GM18909 (cell line): ENCODE results near the gene HEYL.

ENCODE experiments used
- ATAC-seq: cut with Tn5 transposase; IDR thresholded peaks from one replicate; pipeline ENCODE4 v1.9.1; 2021; ENCODE audit warnings: mild to moderate bottlenecking; ENCODE audit not compliant: unreplicated experiment, poor library complexity

The HEYL gene

DNA sequence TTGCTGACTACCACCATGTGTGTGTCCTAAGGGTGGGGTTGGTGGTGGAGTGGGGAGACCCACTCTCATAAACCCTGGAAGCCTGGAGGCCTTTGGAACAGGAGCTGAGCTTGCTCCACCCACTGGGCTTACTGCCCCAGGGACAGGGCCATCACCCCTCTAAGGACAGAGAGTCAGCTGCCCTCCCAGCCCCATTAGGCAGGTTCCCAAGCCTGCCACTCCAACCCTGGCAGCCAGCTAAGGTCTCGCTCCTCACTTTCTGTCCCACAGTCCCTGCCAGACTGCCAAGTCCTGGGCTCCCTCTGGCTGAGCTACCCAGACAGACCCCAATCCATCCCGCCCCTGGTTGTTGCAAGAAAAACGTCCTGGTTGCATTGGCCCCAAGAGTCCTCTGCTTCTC, 28.7 kb upstream of the HEYL start:
- ATAC-seq = no peak

DNA sequence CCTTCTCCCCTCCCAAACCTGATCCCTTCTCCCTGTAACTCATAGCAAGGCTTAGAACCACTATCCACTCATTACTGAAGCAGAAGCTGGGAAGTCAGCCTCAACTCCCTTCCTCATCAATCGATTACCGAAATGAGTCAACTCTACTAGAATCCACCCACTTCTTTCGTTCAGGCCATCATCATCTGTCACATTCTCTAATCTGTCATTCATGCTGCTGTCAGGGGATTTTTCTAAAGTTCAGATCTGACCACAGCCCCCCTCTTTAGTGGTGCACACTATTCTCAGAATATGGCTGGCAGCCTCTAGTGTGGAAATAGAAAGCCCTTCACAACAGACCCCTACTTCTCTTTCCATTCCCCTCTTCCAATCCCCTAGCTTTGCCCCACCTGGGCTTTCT, 27.3 kb upstream of the HEYL start:
- peak; percentile 87 for ATAC-seq

DNA sequence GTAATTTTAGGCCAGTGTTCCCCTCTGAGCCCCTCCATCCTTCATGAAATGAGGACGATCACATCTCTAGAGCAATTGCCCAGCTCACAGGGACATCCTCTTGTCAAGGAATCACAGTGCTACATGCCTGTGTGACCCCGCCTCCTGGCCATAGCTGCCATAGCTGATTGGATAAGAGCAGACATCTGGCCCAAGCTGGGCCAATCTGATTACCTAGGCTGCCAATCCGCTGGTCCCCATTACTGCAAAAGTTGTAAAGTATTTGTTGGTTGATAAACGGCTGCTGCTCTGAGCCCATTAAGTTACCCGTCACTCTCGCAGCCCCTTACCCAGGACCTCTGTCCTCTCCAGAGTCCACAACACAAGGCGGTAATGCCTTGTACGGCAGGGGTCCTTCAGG, 24.1 kb upstream of the HEYL start:
- ATAC-seq = no peak

DNA sequence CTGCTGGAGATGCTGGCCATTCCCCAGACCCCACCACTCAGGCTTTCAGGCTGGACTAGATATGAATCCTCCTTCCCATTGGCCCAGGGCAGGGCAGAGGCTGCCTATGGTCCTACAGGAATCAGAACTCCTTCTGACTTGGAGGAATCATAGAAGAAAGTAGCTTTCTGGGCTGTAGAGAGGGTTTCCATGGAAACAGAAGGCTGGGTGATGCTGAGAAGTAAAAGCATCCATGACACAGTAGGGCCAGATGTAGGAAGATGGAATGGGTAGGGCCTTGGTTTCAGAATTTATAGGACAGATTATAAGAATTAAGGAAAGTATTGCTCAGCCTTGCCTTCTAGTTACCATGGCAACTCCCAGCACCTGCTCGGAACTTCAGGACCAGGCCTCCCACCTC, 23.4 kb upstream of the HEYL start:
- no peak for ATAC-seq

DNA sequence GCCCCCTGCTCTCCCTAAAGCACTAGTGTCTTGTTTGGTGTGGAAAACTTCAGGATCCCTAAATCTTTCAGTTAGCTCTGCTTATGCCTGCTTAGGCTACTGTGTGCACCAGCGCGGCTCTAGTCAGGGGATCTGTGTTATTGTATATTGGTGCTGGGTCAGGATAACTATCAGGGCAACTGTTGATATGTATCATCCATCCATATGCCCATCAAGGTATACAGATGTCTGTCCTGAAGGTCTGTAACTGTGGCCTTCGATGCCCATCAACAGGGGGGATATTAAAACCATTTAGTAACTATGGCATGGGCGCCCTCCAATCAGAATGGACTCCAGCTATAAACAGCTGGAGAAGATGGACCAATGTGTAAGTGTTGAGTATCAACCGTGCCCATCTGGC, 20.1 kb upstream of the HEYL start:
- no peak for ATAC-seq

DNA sequence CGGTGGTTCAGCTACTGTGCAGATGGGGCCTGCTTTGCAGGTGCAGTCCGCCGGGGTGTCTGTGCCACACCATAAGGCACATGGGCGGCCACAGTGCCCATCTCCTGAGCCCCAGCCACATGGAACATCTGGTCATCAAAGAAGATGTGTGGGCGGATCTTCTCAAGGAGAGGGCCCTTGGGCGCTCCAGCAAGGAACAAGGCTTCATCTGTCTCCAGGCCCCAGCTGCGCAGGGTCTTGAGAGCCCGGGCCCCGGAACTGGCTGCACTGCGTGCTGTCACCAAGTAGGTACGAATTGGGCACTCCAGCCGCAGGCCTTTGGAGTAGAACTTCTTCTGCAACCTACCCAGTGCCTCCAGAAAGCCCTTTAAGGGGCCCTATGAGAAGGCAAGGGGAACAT, 19.7 kb upstream of the HEYL start:
- ATAC-seq = no peak

DNA sequence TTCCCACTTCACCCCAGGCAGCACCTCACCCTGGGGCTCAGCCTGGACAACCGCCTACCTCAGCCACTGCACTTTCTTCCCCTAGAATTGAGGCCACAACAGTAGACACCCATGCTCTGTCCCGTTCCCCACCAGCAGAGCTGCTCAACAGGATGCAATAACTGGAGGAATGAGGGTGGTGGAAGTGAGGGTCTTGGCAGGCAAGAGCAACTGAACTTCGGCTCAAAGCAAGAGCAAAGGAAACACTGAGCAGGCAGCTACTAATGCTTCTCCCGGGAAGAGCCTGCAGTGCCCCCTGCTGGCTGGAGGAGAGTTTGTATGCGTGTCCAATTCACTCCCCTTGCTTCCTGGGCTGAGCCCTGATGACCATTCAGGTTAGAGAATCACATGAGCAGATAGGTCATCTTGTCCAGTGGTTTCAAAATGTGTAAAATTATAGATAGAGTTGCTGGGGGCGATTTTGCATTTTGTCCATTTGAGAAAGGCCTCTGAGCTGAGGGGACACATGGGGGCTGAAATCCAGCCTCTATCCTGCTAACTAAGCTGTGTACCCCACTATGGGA, 18.6 kb upstream of the HEYL start:
- peak; percentile 53 for ATAC-seq

DNA sequence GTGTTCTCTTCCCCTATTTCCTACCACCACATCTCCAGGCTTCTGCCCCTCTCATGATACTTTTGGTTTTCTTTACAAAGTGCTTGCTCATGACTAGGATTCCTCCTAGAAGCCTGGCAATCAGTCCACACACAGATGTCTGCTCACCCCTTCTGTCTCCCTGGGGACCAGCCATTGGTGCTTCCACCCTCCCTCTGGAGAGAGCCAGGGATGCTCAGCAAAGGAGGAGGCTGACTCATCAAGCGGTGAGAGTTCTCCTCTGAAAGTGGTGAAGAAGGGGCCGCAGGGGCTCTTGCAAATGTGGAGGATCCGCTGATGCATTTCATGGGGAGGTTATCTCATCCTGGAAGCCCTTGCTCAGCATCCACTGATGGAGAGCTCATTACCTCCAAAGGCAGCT, 18.0 kb upstream of the HEYL start:
- no peak for ATAC-seq

DNA sequence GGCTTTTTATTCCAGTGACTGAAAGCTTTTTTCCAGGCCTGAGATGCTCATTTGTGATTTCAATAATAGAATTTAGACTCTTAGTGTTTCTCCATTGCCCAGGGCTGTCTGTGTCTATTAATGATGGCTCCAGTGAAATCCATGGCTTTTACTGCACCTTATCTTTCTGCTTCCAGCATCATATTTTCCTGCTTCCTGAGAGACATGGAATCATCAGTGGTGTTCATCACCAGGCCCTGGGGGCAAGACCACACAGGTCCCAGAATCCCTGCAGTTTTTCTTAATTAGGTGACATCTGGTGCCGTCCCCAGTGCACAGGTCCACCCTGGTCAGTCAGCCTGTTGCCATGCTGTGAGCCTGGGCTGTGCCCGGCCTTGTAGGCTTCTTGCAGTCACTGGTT, 16.9 kb upstream of the HEYL start:
- no peak for ATAC-seq

DNA sequence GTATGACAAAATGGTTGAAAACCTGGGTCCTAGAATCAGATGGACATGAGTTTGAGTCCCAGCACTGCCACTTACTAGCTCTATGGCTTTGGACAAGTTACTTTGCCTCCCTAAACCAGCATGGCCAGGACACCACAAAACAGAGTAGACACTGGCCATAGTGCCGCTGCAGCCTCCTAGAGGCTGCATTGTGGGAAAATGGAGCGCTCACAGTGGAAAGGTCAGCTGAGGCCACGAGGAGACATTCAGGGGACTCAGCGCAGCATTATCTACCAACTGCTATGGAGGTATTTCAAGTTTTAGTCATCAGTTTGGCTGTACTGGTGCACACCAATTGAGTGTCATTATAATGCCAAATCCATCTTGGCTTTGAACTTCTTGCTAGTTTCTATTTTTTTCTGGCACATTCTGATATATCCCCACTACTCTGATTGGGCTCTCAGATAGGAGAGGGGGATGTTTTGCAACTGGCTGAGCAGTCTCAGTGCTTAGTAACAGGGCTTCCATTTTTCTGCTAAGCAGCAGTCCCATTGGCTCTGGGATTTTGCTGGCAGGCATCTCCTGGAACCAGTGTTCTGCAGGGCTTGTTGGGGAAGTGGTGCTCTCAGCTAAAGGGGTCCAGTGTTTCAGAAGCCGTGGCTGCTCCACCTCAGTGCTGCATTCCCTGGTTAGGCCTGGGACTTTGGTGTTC, 16.3 kb upstream of the HEYL start:
- no peak for ATAC-seq

DNA sequence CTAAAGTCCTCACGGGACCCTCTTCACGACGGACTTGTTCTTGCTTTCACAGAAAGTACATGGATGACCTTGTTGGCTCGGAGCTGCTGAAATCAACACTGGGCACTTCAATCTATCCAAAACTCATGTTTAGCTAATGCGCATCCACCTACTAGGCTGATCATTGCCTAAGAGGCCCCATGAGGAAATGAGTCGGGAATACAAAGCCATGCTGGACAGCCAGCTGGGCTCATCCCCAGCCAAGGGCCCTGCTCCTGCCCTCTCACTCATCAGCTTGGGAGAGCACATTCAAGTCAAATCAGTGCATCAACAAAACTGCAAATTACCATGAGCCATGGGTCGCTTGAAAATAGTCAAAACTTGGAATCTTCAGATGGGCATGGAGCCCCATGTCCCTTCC, 14.8 kb upstream of the HEYL start:
- no peak for ATAC-seq

DNA sequence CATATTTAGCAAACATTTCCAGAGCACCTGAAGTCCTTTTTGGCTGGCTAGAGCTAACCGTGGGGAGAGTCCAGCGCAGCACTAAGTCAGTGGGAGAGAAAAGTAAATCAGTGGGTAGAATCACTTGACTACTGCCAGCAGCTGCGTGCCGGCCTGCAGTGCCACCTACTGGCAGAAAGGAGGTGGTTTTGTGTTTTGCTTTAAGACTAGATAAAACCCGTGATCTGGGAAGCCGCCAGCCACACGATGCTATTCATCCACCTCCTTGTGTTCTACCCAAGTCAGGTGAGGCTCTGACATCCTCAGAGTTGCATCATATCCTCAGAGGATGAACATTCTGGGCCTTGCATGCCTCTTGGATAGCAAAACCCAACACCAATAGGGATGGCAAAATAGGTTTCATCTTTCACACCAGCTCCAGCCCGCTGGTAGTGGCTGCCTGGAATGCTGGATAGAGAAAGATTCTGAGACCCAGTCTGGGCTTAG, 14.1 kb upstream of the HEYL start:
- no peak for ATAC-seq

DNA sequence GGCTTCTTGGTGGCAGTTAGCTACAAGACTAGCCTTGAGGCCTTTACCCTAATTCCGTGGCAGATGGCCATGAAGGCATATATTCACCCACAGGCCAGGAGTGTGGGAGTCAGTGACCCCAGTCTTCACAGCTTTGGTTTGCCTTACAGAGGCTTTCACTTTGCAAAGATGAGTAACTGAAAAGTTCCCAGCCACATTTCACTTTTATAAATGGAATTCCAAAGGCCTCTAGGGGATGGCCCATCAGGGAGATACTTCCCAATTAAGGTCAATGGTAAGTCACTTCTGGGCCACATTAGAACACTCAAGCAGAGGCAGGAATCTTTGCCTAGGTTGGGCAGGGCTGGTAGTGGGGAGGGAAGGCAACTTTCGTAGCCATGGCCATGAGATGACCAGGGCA, 13.1 kb upstream of the HEYL start:
- no peak for ATAC-seq

DNA sequence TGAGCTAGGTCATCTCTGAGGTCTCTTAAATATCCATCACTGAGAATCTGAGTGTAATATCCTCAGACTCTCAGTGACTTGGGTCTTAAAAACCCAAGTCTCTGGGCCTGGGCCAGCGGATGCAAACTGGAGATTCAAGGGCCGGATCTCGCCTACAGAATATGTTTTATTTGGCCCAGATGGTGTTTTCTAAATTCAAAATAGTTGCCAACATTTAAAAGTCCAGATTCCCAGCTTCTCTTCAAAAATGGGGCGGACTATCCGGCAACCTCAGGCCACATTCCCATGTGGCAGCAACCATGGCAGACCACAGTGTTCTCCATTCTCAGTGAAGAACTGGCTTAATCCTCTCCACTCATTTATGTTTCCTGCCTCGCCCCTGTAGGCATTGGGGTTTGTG, 12.7 kb upstream of the HEYL start:
- ATAC-seq = no peak

DNA sequence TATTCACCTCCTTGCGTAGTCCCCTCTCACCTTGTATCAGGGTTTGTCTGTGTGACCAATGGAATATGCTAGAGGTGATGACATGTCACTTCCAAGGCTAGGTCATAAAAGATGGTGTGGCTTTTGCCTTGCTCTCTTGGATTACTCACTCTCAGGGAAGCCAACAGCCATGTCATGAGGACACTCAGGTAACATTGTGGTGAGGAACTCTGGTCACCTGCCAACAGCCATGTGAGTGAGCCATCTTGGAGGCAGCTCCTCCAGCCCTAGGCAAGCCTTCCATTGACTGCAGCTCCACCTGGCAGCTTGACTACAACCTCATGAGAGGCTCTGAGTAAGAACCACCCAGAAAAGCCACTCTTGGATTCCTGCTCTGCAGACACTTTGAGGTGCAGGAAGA, 11.0 kb upstream of the HEYL start:
- no peak for ATAC-seq

DNA sequence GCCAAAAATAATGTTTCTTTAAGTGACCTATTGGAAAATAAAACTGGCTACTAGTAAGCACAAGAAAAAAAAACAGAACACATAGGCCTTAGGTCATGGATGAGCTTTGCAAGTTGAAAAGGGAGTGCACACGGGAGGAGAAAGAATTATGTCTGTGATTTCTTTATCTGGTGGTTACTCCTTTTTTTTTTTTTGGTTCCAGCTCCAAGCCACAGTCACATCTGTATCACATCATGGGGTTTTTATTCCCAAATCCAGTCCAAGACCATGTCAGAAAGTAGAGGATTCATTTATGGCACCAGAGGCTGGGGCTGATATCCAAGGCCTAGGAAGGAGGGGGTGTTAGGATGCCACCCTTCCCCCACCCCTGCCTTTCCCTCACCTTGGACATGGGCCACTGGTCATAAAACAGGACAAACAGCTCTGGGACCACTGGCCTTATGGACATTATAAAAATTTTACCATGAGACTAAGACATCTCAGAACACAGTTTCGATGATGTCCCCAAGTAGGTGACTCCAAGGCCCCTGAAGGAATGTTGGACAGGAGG, 10.3 kb upstream of the HEYL start:
- no peak for ATAC-seq

DNA sequence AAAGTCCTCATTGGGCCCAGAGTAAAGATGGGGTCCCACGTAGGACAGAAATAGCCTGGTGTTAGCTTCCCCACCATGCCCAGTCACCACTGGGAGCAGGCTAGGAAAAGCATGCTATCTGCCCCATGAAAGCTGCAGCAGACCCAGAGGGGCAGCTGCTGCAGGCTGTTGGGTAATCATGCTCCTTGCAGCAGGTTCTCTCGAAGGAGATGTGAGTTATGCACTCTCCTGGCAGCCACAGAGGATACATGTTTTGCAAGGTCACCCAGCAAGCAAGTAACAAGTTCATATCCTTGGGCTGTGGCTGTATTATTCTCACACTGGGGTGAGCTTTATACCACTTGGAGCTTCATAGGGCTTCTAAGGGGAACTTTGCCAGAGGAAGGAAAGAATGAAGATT, 9.1 kb upstream of the HEYL start:
- no peak for ATAC-seq

DNA sequence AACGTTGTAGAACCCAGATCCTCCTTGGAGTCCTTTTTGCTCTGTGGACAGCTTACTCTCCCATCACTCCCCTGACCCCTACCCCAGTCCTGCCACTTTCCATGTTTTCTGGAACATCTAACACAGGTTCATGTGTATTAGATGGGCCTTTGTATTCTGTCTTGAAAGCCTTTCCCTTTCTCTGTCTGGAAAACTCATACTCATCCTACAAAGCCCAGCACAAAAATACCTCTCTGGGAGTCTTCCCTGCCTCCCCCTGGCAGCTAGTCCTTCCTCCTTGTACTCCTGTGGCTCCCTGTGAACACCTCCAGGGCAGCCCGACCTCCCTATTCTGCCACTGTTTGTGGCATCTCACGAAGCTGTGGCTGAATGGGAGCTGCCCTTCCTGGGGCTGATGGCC, 7.8 kb upstream of the HEYL start:
- no peak for ATAC-seq

DNA sequence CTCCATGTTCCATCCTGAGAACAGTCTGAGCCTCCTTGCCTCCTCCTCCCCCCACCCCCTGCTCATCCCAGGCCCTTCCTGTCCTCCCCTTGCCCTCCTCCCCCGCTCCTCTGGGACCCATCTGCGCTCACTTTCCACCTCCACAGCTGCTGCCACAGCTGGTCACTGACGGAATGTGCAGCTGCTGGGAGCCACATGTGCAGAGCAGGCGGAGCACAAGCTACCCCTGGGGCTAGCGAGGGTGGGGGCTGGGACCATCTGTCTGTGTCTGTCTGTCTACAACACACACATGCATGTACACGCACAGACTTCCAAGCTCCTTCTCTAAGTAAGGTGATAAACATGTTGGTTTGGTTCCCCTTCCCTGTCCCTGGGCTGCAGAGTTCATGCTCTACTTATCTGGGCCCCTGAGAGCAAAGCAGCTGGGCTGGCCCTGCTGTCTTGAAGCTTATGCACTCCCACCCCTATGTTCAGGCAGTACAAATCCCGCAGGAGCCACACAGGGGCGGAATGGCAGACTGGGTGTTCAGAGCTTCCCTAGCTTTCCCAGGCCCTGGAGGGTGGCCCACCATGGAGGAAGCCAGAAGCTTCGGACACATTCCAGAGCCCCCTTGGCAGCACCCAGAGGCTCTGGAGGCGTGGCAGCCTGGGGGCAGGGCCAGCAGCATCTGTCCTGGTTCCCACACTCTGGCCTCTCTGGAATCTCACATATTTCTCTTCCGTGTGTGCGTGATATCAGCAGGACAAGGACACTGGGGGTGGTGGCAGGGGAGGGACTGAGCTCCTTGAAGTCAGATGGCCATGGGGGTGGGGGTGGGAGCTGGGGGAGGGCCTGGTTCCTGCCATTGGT, 7.0 kb upstream of the HEYL start:
- ATAC-seq = no peak

DNA sequence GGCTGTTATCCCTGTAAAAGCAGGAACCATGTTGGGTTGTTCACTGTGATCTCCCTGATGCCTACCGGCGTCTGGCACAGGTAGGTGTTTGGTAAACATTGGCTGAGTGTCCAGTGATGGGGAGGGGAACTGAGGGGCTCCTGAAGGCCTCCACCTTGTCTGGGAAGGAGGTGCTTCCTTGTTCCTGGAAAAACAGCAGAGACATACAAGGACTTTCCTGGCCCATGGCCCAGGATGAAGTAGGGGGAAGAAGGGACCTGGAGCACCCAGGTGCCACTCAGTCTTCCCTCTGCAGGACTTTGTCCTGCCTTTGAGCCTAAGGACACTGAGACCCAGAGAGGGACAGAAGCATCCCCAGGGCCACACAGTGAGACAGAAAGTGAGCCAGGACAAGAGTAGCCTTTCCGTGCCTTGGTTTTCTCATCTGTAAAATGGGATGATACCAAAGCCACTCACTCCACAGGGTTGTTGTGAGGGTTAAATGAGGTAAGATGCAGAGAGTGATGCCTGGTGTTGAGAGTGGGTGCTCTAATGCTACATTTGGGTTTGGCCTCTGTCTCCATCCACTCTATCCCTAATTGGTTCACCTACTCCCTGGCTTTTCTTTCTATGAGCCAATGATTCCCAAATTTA, 6.1 kb upstream of the HEYL start:
- no peak for ATAC-seq

DNA sequence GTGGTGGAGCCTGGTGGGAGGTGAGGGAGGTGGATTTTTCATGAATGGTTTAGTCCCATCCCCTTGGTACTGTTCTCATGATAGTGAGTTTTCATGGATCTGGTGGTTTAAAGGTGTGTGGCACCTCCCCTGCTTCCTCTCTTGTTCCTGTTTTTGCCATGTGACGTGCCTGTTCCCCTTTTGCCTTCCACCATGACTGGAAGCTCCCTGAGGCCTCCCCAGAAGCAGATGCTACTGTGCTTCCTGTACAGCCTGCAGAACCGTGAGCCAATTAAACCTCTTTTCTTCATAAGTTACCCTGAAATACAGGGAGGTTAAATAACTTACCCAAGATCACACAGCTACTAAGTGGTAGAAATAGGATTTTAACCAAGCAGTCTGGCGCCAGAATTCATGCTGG, 4.3 kb upstream of the HEYL start:
- no peak for ATAC-seq
